NT2/D1 (cell line): Measurements from ENCODE around the gene MNAT1.

ENCODE experiments used
- SUZ12 ChIP-seq: IDR thresholded peaks from 2 replicates; pipeline ENCODE4 v1.6.1; 2011; ENCODE audit not compliant: insufficient read length, insufficient read depth; ENCODE audit errors: extremely low read depth
- YY1 ChIP-seq: IDR thresholded peaks from 2 replicates; pipeline ENCODE4 v1.6.1; 2011; ENCODE audit not compliant: insufficient read length, insufficient read depth
- ZNF274 ChIP-seq: IDR thresholded peaks from 2 replicates; pipeline ENCODE4 v1.6.1; 2011; ENCODE audit warnings: mild to moderate bottlenecking, low read depth, low read length

GRCh38 chr14:60686865-60687264 is 47.7 kb upstream of the MNAT1 start:
- no peak for TF ChIP-seq YY1
- no peak for TF ChIP-seq SUZ12
- TF ChIP-seq ZNF274: no peak
